H1 (cell line): Measurements from ENCODE around the gene GPHB5. TPM values are rescaled to one million over a fixed set of nuclear protein-coding genes. Genes with fewer than 3 reads are reported as not detected.
A peak's percentile ranks its signal among the peaks of the same experiment; 100 is the strongest.

Experiments
- CTCF ChIA-PET: fragments of 300-600 bp; sonication (Branson Sonifier 250); formaldehyde crosslinking; loops from one replicate; lab custom pipeline; 2021; ENCODE audit not compliant: partially characterized antibody; lab: Charles Lee
- POLR2A ChIA-PET: fragments of 300-600 bp; sonication (Branson Sonifier 250); formaldehyde crosslinking; loops from one replicate; lab custom pipeline; 2021; ENCODE audit warnings: inconsistent platforms; ENCODE audit not compliant: partially characterized antibody; lab: Charles Lee
- DNase-seq, 2 experiments: peaks; one replicate each; pipeline versions ENCODE4 v3.0.0 to v3.0.0-alpha.2; 2010 to 2022; ENCODE audit warnings: low spot score in 2 of 2, low read depth in 1 of 2, mixed read lengths in 1 of 2
- FAIRE-seq: peaks from 2 replicates; lab custom pipeline; 2011; peaks lifted over from hg19 to GRCh38; lab: Jason Lieb, UNC
- H2AFZ ChIP-seq: 2 replicates; pipeline ENCODE4 v1.8.1; 2012; ENCODE audit warnings: low read length, inconsistent platforms
- H2AK5ac ChIP-seq: 2 replicates; pipeline ENCODE4 v1.6.1; 2013; ENCODE audit warnings: low read depth, low read length
- H2BK120ac ChIP-seq: replicated peaks from 2 replicates; pipeline ENCODE3; 2013; ENCODE audit warnings: low read depth, low read length, inconsistent platforms
- H2BK12ac ChIP-seq: 2 replicates; pipeline ENCODE4 v1.6.1; 2013; ENCODE audit warnings: low read depth, low read length
- H2BK15ac ChIP-seq: 2 replicates; pipeline ENCODE4 v1.6.1; 2013; ENCODE audit warnings: low read length
- H2BK20ac ChIP-seq: 2 replicates; pipeline ENCODE4 v1.6.1; 2013; ENCODE audit warnings: low read length
- H2BK5ac ChIP-seq: 2 replicates; pipeline ENCODE4 v1.6.1; 2013; ENCODE audit warnings: low read depth, low read length
- H3K14ac ChIP-seq: 2 replicates; pipeline ENCODE4 v1.6.1; 2013; ENCODE audit warnings: inconsistent platforms; ENCODE audit not compliant: insufficient read length
- H3K18ac ChIP-seq: 2 replicates; pipeline ENCODE4 v1.6.1; 2013; ENCODE audit warnings: low read length; ENCODE audit errors: extremely low read depth
- H3K23ac ChIP-seq: 2 replicates; pipeline ENCODE4 v1.6.1; 2013; ENCODE audit warnings: inconsistent platforms; ENCODE audit not compliant: insufficient read length
- H3K23me2 ChIP-seq: 2 replicates; pipeline ENCODE4 v1.6.1; 2013; ENCODE audit warnings: low read depth, low read length
- H3K27ac ChIP-seq: 2 replicates; pipeline ENCODE4 v1.6.1; 2011; ENCODE audit warnings: low read depth, low read length, inconsistent platforms
- H3K27me3 ChIP-seq, 4 experiments: replicated peaks in 1 of 4; 1 replicate in 1 of 4; 2 replicates in 3 of 4; pipeline versions ENCODE4 v1.6.1 to v1.8.1; 2011 to 2013; ENCODE audit warnings: low read length in 3 of 4, mild to moderate bottlenecking in 3 of 4, inconsistent platforms in 2 of 4, mixed read lengths in 2 of 4, moderate library complexity in 1 of 4; ENCODE audit not compliant: control insufficient read depth in 3 of 4, insufficient read depth in 3 of 4; ENCODE audit errors: extremely low read depth in 1 of 4
- H3K36me3 ChIP-seq, 4 experiments: 2 replicates each; pipeline versions ENCODE4 v1.6.1 to v1.8.1; 2011 to 2013; ENCODE audit warnings: mild to moderate bottlenecking in 4 of 4, low read length in 3 of 4, moderate library complexity in 2 of 4, control low read depth in 1 of 4, inconsistent platforms in 1 of 4; ENCODE audit not compliant: insufficient read depth in 4 of 4, control insufficient read depth in 2 of 4
- H3K4ac ChIP-seq: replicated peaks from 2 replicates; pipeline ENCODE3; 2013; ENCODE audit warnings: low read length, low read depth, mixed read lengths, inconsistent platforms; ENCODE audit not compliant: insufficient read length
- H3K4me1 ChIP-seq, 4 experiments: replicated peaks in 1 of 4; 1 replicate in 1 of 4; 2 replicates in 3 of 4; pipeline versions ENCODE4 v1.6.1 to v1.8.1; 2011 to 2013; ENCODE audit warnings: low read length in 3 of 4, inconsistent platforms in 2 of 4, mixed read lengths in 1 of 4; ENCODE audit not compliant: insufficient read depth in 4 of 4, control insufficient read depth in 3 of 4
- H3K4me2 ChIP-seq, 2 experiments: 2 replicates each; pipeline versions ENCODE4 v1.6.1 to v1.8.1; 2011 to 2013; ENCODE audit warnings: low read depth in 2 of 2, low read length in 2 of 2, control low read depth in 1 of 2, inconsistent platforms in 1 of 2, mild to moderate bottlenecking in 1 of 2; ENCODE audit not compliant: insufficient read depth in 1 of 2
- H3K4me3 ChIP-seq, 4 experiments: fragments of 200-600, 300-600 bp in 1 of 4; sonication (generic), shearing (Covaris generic), sonication (Bioruptor Twin) in 1 of 4; 2 replicates each; pipeline versions ENCODE4 v1.5.1 to v1.8.1; 2011 to 2016; ENCODE audit warnings: low read length in 4 of 4, low read depth in 3 of 4, control low read depth in 2 of 4, inconsistent platforms in 2 of 4, mild to moderate bottlenecking in 2 of 4, mixed read lengths in 1 of 4, moderate library complexity in 1 of 4; ENCODE audit not compliant: insufficient read depth in 2 of 4; ENCODE audit errors: extremely low read depth in 1 of 4
- H3K56ac ChIP-seq: replicated peaks from 2 replicates; pipeline ENCODE3; 2013; ENCODE audit warnings: low read depth, mild to moderate bottlenecking, mixed read lengths, low read length, inconsistent platforms; ENCODE audit not compliant: insufficient read length
- H3K79me1 ChIP-seq: 2 replicates; pipeline ENCODE4 v1.6.1; 2013; ENCODE audit warnings: low read depth, low read length, control low read depth
- H3K79me2 ChIP-seq, 2 experiments: 2 replicates each; pipeline versions ENCODE4 v1.6.1 to v1.8.1; 2012 to 2013; ENCODE audit warnings: low read length in 2 of 2, mild to moderate bottlenecking in 2 of 2, inconsistent platforms in 1 of 2; ENCODE audit not compliant: insufficient read depth in 2 of 2, control insufficient read depth in 1 of 2
- H3K9ac ChIP-seq, 4 experiments: replicated peaks in 1 of 4; 1 replicate in 1 of 4; 2 replicates in 3 of 4; pipeline versions ENCODE4 v1.6.1 to v1.8.1; 2011 to 2013; ENCODE audit warnings: low read depth in 3 of 4, low read length in 3 of 4, control low read depth in 2 of 4, mild to moderate bottlenecking in 2 of 4, moderate library complexity in 2 of 4, inconsistent platforms in 1 of 4; ENCODE audit errors: extremely low read depth in 1 of 4
- H3K9me3 ChIP-seq, 2 experiments: 2 replicates each; pipeline versions ENCODE4 v1.6.1 to v1.8.1; 2012 to 2013; ENCODE audit warnings: mild to moderate bottlenecking in 2 of 2, moderate library complexity in 2 of 2, control low read depth in 1 of 2, inconsistent platforms in 1 of 2, low read depth in 1 of 2, low read length in 1 of 2, mixed read lengths in 1 of 2; ENCODE audit not compliant: insufficient read depth in 2 of 2
- H4K20me1 ChIP-seq, 2 experiments: replicated peaks in 1 of 2; 2 replicates each; pipeline versions ENCODE3 to v1.8.1; 2011 to 2013; ENCODE audit warnings: inconsistent platforms in 2 of 2, low read length in 2 of 2, mild to moderate bottlenecking in 1 of 2; ENCODE audit not compliant: insufficient read depth in 2 of 2, control insufficient read depth in 1 of 2
- H4K5ac ChIP-seq: 2 replicates; pipeline ENCODE4 v1.6.1; 2013; ENCODE audit warnings: low read length, low read depth, mixed read lengths, inconsistent platforms; ENCODE audit not compliant: insufficient read length
- H4K8ac ChIP-seq: 2 replicates; pipeline ENCODE4 v1.8.0; 2013; ENCODE audit warnings: mild to moderate bottlenecking, moderate library complexity, low read length, inconsistent platforms; ENCODE audit not compliant: insufficient read depth; ENCODE audit errors: extremely low read depth
- H4K91ac ChIP-seq: replicated peaks from 2 replicates; pipeline ENCODE3; 2013; ENCODE audit warnings: low read length, mixed read lengths, inconsistent platforms; ENCODE audit not compliant: insufficient read length
- CREB1 ChIP-seq: IDR thresholded peaks from 2 replicates; pipeline ENCODE4 v1.6.1; 2012; ENCODE audit warnings: inconsistent platforms
- JUND ChIP-seq: IDR thresholded peaks from 2 replicates; pipeline ENCODE4 v1.6.1; 2011; ENCODE audit warnings: mild to moderate bottlenecking, improper control_type of control experiment, low read length
- KDM4A ChIP-seq: IDR thresholded peaks from one replicate; pipeline ENCODE4 v1.7.1; 2012; ENCODE audit warnings: low read depth, mild to moderate bottlenecking, moderate library complexity, low read length, inconsistent platforms; ENCODE audit not compliant: severe bottlenecking
- MAX ChIP-seq: IDR thresholded peaks from 2 replicates; pipeline ENCODE4 v1.6.1; 2012; ENCODE audit warnings: inconsistent platforms
- SIN3A ChIP-seq, 2 experiments: IDR thresholded peaks in 1 of 2; conservative IDR thresholded peaks in 1 of 2; 2 replicates each; pipeline ENCODE4 v1.6.1; 2011 to 2012; ENCODE audit warnings: low read length in 2 of 2, improper control_type of control experiment in 1 of 2, low read depth in 1 of 2, mild to moderate bottlenecking in 1 of 2
- SP4 ChIP-seq: IDR thresholded peaks from 2 replicates; pipeline ENCODE4 v1.6.1; 2012; ENCODE audit warnings: low read length, inconsistent platforms
- TCF12 ChIP-seq: IDR thresholded peaks from 2 replicates; pipeline ENCODE4 v1.6.1; 2011; ENCODE audit warnings: low read depth, mild to moderate bottlenecking, low read length
- WGBS, 2 experiments: shearing (Covaris generic) in 1 of 2; methylation state at CpG; one replicate each; pipeline versions ENCODE4 v1.1.6 to v1.1.7; 2013 to 2015; ENCODE audit warnings: low lambda C conversion rate in 2 of 2, mixed read lengths in 2 of 2, inconsistent platforms in 1 of 2, low coverage in 1 of 2, missing lambda C conversion rate in 1 of 2; ENCODE audit not compliant: insufficient replicate concordance in 2 of 2, insufficient coverage in 1 of 2, insufficient read length in 1 of 2; ENCODE audit errors: extremely low coverage in 1 of 2, missing lambda C conversion rate in 1 of 2; 5-methylcytosine and 5-hydroxymethylcytosine counted together
- polyA plus RNA-seq, 7 experiments: library from polyadenylated mRNA; depleted of rRNA in 3 of 7; stranded (reverse) in 5 of 7; unstranded in 2 of 7; fragments of >200 nt in 5 of 7; fragments of 200-250 nt in 2 of 7; gene quantifications; 1 replicate in 5 of 7; 2 replicates in 1 of 7; 4 replicates in 1 of 7; pipeline versions ENCODE4 v1.2.1 to v1.2.3, GENCODE V29; 2011 to 2013; ENCODE audit warnings: missing spikeins in 2 of 7, mixed read lengths in 2 of 7
- total RNA-seq: library from RNA; stranded (reverse); fragmentation: NEBNext Ultra II Directional; extraction: Animal tissue kit (Norgen Biotek cat#: 25700); gene quantifications from 2 replicates; pipeline ENCODE4 v1.2.1, GENCODE V29; 2021

The GPHB5 gene
- total and polyA plus RNA-seq, 2 of the 8 experiments (the other 6 are each of a cell fraction or from before 2014, with no cell fraction given), result not detected

GRCh38 chr14:63282997-63283883 is 35.5 kb downstream of the GPHB5 start:
- Histone ChIP-seq H3K9ac (no peak overlapping the region), H4K8ac (no peak overlapping the region), H3K4me3 (no peak overlapping the region), H3K14ac (no peak overlapping the region), H3K36me3 (no peaks in the 10 kb centered on the region), H3K27ac (no peak overlapping the region), H3K79me1 (no peaks in the 10 kb centered on the region), H4K5ac (no peak overlapping the region), H4K91ac (no peak overlapping the region), H3K4ac (no peak overlapping the region), H3K23ac (no peak overlapping the region), H2BK15ac (no peak overlapping the region), H2BK12ac (no peak overlapping the region), H2AFZ (0 out of 2 replicates have a peak overlapping the region, but pooled peaks have one; percentile 6), H3K9me3 (no peaks in the 10 kb centered on the region), H4K20me1 (no peaks in the 10 kb centered on the region), H3K23me2 (no peaks in the 10 kb centered on the region; the same call in 1 of the 2 replicates), H3K27me3 (no peaks in the 10 kb centered on the region), H3K4me1 (peaks cover 0 to 6% (median 1%) of the 10 kb centered on the region in 4 experiments; a peak in 1 of 7 replicates), H3K79me2 (no peaks in the 10 kb centered on the region), H2BK120ac (no peak overlapping the region), H2BK5ac (no peak overlapping the region), H3K4me2 (no peak overlapping the region), H2AK5ac (no peak overlapping the region), H3K18ac (no peak overlapping the region), H3K56ac (no peak overlapping the region), H2BK20ac (no peak overlapping the region)
- 85% methylated on average over 8 of the region's 8 CpGs; no CpG with 5 or more reads in 1 of the 2 experiments for WGBS, 2 experiments
- FAIRE-seq, result no peak
- TF ChIP-seq MAX, result no peak
- no peak for TF ChIP-seq TCF12
- no peak for TF ChIP-seq KDM4A
- no peak for TF ChIP-seq JUND
- no peak for TF ChIP-seq SIN3A (conservative IDR thresholded peaks at IDR 0.05 in 1 of 2, IDR thresholded peaks at IDR 0.05 in 1 of 2; ENCODE audit: low read depth in 1 of 2, low read length in 2 of 2)
- no peak for TF ChIP-seq CREB1
- TF ChIP-seq SP4, result no peak
- CTCF ChIA-PET, result interaction anchor here (0.6 to 1.7 kb wide), 9 partner anchors 10 to 1116 kb away, joined by 3 to 6 read pairs (median 4); no protein-coding TSS in a partner anchor
- no peak for DNase-seq
- POLR2A ChIA-PET, result no interaction called here
